NOMO-1 treated with dmso at 0.1 percent for 144 hours (cell line): Measurements from ENCODE around the gene UGT2A2.
"Not testable (repeated sequence)": the region's sequence is repeated elsewhere in the genome, so short reads cannot be mapped to it uniquely, and the experiment has no call there.

Source experiments
- DNase-seq: peaks from one replicate; lab custom pipeline; 2025; ENCODE audit not compliant: unreplicated experiment; lab: John Stamatoyannopoulos, UW

UGT2A2 gene

DNA sequence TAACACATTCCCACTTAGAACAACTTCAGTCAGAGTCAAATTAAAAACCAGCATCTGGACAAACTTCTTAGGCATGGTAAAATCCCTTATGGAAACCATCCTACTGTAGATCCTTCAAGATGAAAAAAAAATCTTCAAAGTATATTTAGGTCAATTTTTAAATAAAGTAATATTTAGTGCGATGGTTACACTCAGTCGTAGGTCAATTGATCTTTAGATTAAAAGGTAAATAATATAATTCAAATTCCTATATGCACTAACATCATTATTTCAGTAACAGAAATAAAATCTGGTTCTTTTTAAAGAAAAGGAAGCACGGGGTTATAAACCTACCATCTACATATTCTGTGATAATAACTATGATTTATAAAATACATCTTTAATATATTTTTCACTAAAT, at the start of gene UGT2A2:
TSS of gene UGT2A2 (minus strand) at position 101 of the 400 bp plus-strand sequence. CDS start at position 99, 2 bp downstream.
- no peak for DNase-seq

DNA sequence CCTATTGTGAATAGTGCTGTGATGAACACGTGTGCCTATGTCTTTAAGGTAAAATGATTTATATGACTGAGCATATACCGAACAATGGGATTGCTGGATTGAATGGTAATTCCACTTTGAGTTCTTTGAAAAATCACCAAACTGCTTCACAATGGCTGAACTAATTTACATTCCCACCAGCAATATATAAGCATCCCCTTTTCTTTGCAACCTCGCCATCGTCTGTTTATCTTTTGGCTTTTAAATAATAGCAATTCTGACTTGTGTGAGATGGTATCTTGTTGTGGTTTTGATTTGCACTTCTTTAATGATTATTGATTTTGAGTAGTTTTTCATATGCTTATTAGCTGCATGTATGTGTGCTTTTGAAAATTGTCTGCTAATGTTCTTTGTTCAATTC, 45.4 kb upstream of the UGT2A2 start:
- no peak for DNase-seq

DNA sequence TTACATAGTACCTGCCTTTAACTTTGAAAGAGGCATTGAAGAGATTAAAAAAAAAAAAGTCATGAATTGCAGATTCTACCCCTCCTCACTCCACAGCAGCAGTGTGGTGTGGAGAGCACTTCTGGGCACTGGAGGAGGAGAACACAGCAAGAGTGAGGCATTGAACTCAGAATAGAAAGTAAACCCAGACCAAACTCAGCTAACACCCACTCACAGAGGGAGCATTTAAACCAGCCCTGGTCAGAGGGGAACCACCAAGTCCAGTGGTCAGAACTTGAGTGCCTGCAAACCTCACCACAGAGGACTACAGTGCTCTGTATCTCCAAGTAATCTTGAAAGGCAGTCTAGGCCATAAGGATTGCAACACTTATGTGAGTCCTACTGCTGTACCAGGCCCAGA, 29.2 kb upstream of the UGT2A2 start:
- no peak for DNase-seq

DNA sequence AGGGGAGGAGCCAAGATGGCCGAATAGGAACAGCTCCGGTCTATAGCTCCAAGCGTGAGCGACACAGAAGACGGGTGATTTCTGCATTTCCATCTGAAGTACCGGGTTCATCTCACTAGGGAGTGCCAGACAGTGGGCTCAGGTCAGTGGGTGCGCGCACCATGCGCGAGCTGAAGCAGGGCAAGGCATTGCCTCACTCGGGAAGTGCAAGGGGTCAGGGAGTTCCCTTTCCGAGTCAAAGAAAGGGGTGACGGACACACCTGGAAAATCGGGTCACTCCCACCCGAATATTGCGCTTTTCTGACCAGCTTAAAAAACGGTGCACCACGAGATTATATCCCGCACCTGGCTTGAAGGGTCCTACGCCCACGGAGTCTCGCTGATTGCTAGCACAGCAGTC, 24.6 kb upstream of the UGT2A2 start:
- DNase-seq: not testable (repeated sequence)

DNA sequence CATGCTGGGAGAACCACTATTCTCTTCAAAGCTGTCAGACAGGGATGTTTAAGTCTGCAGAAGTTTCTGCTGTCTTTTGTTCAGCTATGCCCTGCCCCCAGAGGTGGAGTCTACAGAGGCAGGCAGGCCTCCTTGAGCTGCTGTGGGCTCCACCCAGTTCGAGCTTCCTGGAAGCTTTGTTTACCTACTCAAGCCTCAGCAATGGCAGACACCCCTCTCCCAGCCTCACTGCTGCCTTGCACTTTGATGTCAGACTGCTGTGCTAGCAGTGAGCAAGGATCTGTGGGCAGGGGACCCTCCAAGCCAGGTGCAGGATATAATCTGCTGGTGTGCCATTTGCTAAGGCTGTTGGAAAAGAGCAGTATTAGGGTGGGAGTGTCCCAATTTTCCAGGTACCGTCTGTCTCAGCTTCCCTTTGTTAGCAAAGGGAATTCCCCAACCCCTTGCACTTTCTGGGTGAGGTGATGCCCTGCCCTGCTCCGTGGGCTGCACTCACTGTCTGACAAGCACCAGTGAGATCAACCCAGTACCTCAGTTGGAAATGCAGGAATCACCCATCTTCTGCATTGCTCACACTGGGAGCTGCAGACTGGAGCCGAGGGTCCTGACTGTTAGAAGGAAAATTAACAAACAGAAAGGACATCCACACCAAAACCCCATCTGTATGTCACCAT, 21.8 kb upstream of the UGT2A2 start:
- not testable (repeated sequence) for DNase-seq

DNA sequence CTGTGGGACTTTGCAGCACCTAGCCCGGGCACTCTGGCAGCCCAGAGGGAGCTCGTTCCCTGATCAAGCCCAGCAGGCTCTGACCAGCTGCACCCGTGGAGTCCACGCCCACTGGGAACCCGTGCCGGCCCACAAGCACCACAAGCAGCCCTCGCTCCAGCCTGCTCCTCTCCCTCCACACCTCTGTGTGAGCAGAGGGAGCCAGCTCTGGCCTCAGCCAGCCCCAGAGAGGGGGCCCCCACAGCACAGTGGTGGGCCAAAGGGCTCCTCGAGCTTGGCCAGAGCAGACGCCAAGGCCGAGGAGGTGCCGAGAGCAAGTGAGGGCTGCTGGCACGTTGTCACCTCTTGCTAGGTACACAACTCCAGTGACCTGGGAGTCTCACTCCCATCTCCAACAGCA, 18.7 kb upstream of the UGT2A2 start:
- no peak for DNase-seq

DNA sequence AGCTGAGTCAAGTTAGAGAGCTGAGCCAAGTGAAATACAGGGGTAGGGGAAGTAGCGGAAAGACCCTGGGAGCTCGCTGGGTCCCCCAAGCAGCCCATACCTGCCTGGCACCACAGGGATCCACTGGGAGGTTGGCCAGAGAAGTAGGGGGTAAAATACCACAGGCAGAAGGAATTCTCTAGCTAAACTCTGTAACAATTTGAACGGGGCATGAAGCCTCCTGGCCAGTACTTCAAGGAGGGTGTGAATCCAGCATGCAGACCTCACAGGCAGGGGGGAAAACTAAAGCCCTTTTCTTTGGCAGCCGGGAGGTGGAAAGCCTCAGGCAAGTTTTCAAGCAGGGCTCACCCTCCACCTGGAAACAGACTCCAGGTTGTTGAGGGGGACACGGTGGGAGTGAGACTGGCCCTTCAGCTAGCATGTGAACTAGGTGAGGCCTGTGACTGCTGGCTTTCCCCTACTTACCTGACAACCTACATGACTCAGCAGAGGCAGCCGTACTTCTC, 17.3 kb upstream of the UGT2A2 start:
- DNase-seq: no peak

DNA sequence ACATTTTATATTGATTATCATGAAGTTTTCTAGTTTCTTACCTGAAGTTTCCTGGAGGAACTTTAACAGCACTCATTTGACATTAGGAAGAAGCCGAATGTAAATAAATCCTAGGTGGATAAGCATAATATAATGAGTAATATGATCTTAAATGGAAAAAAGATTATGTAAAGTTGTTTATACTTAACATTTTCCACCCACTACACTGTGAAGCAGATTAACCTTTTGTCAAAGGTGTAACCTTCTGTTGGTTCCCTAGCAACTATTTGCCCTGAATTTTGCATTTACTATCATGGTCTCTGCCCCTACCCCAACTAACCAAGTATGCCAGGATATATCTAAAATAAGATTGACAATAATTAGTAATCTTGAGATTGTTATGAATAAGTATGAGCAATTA, 13.7 kb upstream of the UGT2A2 start, which contains the start of gene UGT2A1:
TSS of gene UGT2A1 (minus strand) at position 101 of the 400 bp plus-strand sequence. CDS start 5,603 bp downstream, outside the sequence.
- no peak for DNase-seq

DNA sequence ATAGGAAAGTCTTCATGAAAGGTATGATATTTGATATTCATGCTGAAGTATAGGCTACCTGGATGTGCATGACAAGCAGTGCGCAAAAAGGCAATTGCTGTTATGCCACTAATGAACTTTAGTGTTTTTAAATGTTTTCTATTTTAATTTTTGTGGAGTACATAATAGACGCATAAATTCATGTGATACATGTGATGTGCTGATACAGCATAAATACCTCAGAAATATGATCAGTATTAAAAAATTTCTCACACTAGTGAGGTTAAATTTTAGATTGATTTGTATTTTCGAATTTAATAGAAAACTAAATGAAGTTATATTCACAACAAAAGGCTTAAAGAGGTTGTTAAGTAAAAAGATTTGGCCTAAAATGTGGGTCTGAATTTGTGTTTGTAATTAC, 11.4 kb upstream of the UGT2A2 start:
- DNase-seq: no peak

DNA sequence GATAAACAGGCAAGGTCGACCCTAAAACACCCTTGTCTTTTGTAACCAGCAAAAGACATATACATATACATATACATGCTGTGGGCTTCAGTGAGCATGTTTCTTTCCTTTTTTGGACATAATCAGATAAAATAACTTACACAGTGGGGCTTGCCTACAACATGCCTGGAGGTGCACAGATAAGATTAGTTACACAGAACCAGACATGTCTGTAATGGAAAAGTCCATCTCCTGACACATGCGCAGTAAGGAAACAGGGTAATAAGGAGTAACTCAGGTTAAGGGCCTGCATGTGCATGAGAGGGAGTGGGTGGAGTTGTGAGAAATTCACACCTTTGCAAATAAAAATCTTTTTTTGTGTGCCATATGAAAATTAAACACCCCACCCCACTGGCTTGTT, 10.2 kb upstream of the UGT2A2 start:
- DNase-seq: no peak

DNA sequence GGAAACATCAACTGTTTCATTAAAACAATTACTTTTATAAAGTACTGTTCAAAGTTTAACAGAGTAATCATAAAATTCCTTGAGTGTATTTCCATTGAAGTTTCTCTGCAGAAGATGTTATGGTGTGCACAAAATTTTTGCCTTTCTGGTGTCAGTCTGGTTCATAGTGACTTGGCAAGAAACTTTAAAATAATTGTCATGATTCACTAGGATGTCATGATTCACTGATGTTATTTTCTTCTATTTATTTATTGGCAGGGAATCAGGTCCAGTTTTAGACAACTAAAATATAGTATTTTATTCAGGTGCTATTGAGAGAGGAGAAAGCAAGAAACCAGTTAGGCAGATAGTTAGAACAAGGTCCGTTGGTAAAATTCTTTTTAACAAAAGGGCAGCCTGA, 9.8 kb upstream of the UGT2A2 start:
- DNase-seq: no peak

DNA sequence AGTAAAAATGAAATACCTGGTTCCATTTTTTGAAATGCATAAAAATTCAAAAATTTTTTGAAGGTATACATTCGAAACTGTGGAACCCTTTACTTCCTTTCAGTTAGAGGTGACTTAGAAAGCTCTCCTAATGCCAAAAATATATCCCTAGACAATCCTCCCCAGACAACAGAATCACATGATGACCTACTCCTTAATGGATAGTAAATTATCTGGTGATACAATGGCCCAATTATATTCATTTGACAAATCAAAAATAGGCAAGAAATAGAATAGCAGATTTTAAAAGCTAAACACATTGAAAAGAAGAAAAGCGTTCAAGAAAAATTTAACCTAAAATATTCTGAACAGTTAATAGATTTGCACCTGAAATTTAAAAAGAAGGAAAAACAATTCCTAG, 3.5 kb upstream of the UGT2A2 start:
- DNase-seq: no peak

DNA sequence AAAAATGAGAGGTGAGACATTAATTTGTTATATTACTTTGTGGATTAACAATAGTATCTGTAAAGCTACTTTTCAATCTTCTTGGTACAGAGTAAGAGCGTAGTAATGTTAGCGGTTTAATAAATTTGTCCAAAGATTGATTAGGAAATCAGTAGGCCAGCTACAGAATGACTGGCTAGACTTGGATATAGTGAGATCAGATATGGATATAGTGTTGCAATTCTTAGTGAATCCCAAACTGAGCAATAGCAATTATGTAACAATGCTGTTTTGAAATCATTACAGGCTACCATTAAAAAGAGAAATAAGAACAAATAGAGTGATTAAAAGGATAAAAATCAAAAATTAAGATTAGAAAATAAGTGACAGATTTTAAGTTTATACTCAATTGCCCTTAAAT, 847 bp upstream of the UGT2A2 start:
- no peak for DNase-seq

DNA sequence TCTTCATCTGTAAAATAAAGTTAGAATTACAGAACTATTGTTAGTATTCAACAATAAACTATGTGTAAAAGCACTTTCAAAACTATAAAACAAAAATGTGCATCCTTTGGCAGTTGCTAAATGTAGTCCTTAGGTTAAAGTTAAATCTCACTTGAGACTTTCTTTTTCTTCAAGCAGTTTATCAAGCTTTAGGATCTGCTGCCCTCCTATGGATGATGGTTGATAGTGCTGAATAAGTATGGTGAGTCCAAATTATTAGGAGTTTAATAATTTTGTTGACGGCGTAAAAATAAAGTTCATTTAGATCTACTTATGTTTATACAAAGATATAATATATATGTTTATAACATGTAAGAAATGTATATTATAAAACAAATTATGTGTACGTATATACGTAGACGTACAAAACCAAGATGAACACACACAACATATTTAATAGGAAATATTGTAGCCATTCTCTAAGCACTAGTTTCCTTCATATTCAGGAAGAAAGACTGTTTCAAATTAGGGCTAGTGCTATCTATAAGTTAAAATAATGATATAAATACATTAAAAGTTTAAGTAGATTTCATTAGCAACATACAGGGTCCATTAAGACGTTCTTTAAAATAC, 22.3 kb downstream of the UGT2A2 start:
- no peak for DNase-seq

DNA sequence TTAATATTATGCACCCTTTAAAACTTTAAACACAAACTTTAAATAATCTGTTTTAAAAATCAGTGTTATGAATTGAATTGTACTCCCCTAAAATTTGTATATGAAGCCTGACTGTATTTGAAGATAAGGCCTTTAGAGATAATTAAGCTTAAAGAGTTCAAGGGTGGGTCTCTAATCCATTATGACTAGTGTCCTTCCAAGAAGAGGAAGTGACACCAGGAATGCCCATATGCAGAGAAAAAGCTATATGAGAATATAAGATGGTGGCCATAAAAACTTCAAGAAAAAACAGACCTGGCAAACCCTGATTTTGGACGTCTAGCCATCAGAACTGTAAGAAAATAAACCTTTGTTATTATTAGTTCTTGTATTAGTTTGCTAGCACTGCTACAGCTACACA, 29.0 kb downstream of the UGT2A2 start:
- DNase-seq: no peak

DNA sequence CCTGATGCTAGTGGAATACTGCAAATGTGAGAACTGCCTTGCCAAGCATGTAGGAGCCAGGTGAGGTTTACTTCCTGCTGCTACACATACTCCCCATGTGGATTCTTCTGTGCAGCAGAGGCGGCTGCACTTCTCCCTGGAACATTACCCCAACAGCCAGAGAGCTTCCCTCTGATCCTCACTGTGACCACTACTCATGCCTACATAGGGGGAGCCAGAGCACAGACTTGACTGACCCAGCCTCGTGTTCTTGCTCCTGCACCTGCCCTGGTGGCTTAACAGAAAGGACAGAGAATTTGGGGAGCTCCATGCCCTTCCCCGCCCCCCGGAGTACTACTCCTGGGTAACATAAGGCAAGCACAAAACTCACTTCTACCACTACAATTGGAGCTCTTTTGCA, 38.4 kb downstream of the UGT2A2 start:
- DNase-seq: no peak

DNA sequence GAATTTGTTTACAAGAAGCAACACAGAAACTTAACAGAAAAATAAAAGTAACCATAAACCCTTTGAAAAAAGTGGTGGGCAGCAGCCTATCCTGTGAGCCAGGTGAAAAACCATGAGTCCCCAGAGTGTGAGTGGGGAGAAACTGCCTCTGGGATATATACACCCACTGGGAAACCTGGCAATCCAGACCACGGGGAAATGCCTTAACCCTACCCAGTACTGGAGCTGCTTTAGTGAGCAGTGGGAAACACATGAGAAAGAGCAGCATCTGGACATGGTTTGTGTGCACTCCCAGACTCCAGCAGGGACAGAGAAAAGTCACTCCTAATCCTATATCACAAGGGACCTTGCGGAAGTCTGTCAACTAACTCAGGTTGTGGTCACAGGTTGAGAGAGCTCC, 39.4 kb downstream of the UGT2A2 start:
- no peak for DNase-seq

DNA sequence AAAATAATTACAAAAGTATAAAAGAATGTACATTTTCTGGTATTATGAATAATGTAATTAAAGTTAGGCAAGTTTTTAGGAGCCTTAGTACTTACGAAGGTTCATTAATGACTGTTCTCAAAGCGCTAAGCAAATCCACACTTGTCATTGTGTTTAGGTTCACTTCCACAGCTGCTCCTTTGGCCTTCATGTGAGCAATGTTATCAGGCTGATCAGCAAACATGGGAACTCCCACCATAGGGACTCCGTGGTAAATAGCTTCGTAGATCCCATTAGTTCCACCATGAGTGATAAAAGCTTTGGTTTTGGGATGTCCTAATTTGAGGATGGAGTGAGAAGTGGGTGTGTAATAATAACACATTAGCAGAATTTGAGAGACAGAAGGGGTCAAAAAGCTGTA, 45.1 kb downstream of the UGT2A2 start:
- no peak for DNase-seq

DNA sequence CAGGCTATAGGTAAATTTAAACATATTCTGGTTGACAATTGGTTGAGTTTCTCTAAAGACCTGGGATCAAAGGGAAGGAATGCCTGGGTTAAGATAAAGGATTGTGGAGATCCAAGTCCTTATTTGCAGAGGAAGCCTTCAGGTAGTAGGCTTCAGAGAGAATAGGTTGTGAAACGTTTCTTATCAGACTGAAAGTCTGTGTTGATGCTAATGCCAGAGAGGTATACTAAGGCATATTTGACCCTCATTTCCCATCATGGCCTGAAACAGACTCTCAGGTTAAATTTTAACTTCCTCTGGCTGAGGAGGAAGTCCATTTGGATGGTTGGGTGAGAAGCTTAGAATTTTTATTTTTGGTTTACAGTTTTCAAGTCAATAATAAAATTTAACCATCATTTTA, 48.1 kb downstream of the UGT2A2 start:
- DNase-seq: no peak

DNA sequence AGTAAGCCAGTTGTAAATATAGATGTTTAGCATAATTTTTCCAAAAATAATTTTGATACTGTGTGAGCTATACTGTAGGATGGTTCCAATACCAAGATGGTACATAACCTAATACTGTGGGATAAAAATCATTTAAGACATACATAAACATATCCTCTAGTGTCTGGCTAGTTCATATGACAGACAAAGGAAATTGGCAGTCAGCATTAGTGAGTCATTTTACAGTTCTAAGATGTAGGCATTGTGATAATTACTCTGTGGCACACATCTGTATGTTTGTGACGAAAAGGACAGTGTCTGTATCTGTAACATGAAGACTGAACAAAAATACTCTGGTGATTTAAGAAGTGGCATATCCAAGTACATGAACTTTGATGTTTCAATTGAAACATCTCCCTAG, 49.6 kb downstream of the UGT2A2 start:
- DNase-seq: no peak

DNA sequence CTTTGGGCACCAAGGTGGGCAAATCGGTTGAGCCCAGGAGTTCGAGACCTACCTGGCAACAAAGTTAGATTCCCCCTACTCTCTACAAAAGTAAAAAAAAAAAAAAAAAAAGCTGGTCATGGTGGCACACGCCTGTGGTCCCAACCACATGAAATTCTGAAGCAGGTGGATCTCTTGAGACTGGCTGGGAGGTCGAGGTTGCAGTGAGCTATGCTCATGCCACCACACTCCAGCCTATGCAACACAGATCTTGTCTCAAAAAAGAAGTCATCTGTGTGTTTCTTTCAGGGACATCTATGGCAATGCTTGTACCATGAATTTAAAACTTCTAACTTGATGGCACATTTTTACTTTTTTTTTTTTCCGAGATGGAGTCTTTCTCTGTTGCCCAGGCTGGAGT, 55.3 kb downstream of the UGT2A2 start:
- DNase-seq: no peak

DNA sequence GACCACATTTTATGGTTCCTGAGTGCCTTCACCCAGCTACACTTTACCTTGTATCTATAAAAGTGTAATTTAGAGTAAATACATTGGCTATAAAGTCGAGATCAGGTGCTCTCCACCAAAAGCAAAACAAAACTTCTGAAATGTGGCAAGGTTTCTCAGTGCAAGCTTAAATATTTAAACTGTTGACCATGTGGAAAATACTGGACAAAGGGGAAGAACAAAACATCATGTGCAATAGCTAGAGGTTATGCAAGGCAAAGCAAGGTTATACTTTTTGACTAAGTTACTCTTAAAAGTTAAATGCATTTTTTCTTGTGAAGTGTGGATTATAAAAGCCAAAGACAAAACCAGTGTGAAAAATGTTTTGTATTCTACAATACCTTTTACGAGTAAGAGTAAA, 55.9 kb downstream of the UGT2A2 start:
- no peak for DNase-seq

DNA sequence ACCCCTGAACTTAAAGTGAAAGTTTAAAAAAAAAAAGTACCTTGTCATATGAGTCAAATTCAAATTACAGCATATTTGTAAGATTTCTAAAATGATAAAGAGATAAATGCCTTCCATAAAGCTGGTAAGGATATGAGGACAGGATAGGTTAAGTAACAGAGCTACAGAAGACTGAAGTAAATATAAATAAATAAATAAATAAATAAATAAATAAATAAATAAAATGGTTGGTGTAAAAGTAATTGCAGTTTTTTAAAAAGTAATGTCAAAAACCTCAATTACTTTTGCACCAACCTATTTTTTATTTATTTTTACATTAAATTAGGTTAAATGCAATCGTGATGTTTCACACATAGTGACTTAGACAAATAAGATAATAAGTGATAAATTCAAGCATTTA, 62.2 kb downstream of the UGT2A2 start:
- DNase-seq: no peak
